ENCODE data around the gene LENG1. TPM values are rescaled to one million over a fixed set of nuclear protein-coding genes. Genes with fewer than 3 reads are reported as not detected.
A peak's percentile ranks its signal among the peaks of the same experiment; 100 is the strongest.

The LENG1 gene
- total RNA-seq, 1 experiment from 2014 or later, result 7.6 TPM

DNA sequence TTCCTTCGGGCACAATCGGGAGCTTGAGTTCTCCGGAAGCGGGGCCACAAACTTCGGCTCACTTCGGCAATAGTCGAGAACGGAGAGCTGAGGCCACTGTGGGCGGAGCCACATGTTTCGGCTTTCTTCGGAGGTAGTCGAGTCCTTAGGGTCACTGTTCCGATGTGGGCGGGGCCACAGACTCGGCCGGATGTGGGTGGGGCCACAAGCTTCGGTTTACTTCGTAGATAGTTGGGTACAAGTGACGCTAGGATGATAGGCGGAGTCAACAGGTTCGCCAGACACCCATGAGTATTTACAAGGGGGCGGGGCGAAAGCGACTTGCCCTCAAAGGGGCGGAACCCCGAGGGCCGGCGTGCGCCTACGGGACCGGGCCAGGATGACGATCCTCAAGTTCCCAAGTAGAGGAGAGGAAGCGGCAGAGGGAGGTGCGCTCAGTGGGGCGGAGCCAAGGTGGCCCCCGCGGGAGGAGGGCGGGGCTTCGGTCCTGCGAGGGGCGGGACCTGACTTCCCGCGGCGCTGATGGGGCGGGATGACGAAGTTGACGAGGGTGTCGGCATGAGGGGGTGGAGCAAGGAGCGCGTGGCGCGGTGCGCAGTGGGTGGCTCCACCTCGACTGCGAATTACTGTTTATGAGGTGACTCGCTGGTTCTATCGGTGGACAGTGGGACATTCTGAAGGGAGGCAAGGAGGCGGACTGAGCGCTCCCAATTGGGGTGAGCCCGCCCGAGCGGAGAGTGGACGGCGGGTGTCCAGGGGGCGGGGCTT, 30.4 kb upstream of the LENG1 start:
- Histone ChIP-seq H3K4me1 (ENCODE audit: control insufficient read depth in 1 of 2, insufficient read depth in 2 of 2, low read length in 2 of 2) (peaks cover 13 to 21% of the 10 kb centered on the region in 2 experiments), H3K4me2 (ENCODE audit: low read length) (peak overlapping the region; percentile 99), H3K27ac (ENCODE audit: low read depth, low read length) (peak overlapping the region; percentile 100), H3K9me3 (ENCODE audit: control insufficient read depth in 1 of 2, insufficient read depth in 1 of 2, low read depth in 1 of 2, low read length in 2 of 2) (no peaks in the 10 kb centered on the region), H3K4me3 (replicated peaks in 1 of 2; ENCODE audit: low read depth in 1 of 2, low read length in 2 of 2) (peak overlapping the region; percentile 87 to 91), H3K27me3 (ENCODE audit: insufficient read depth, low read length) (no peaks in the 10 kb centered on the region), H2AFZ (ENCODE audit: low read depth, low read length, poor library complexity, severe bottlenecking) (no peak overlapping the region), H3K9ac (ENCODE audit: low read length) (peak overlapping the region; percentile 92), H4K20me1 (ENCODE audit: insufficient read depth) (no peaks in the 10 kb centered on the region), H3K9me2 (ENCODE audit: insufficient read depth) (no peaks in the 10 kb centered on the region), H3K79me2 (ENCODE audit: insufficient read depth, low read length) (peaks cover 44% of the 10 kb centered on the region), H3K36me3 (ENCODE audit: control insufficient read depth in 1 of 2, insufficient read depth in 2 of 2, low read length in 2 of 2) (peaks cover 10 to 23% of the 10 kb centered on the region in 2 experiments)
- no TSS peak for BruUV-seq (replicated peaks)
- RAD21 ChIA-PET (ENCODE audit: low non-redundant PET in 1 of 2, low total read pairs in 2 of 2, uncharacterized antibody in 2 of 2, unreplicated experiment in 2 of 2), result no interaction called here
- TF ChIP-seq, protein P1, sequence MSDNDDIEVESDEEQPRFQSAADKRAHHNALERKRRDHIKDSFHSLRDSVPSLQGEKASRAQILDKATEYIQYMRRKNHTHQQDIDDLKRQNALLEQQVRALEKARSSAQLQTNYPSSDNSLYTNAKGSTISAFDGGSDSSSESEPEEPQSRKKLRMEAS (IDR thresholded peaks at IDR 0.05), result peak; percentile 93
- TF ChIP-seq POLR2AphosphoS5 (IDR thresholded peaks at IDR 0.05; ENCODE audit: low read depth, low read length) (peak; percentile 54), POLR2A (IDR thresholded peaks at IDR 0.05; ENCODE audit: borderline replicate concordance, extremely low read depth, insufficient read depth, insufficient read length) (peak; percentile 37), SP1 (IDR thresholded peaks at IDR 0.05; ENCODE audit: low read depth) (peak; percentile 72), EGR1 (IDR thresholded peaks at IDR 0.05; ENCODE audit: low read depth) (peak; percentile 75)
- TF ChIP-seq, protein P2, sequence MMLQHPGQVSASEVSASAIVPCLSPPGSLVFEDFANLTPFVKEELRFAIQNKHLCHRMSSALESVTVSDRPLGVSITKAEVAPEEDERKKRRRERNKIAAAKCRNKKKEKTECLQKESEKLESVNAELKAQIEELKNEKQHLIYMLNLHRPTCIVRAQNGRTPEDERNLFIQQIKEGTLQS (IDR thresholded peaks at IDR 0.05), result no peak
- ATAC-seq (peak; percentile 69), DNase-seq (ENCODE audit: low read depth, low spot score) (peak; percentile 100)
- CTCF ChIA-PET, result interaction anchor here (0.7 to 2.1 kb wide), 14 partner anchors 10 to 397 kb away, joined by 3 to 22 read pairs (median 3); partner anchors contain the start of genes CNOT3, LENG1 and TMC4
- intact Hi-C loops (cut with micrococcal nuclease), result loop anchor here (1.0 kb wide), 1 partner anchor 10 kb away; the partner anchor contains the start of gene RPS9
- POLR2A ChIA-PET, result interaction anchor here (0.6 to 7.0 kb wide), 15 partner anchors 11 to 330 kb away, joined by 3 to 126 read pairs (median 6); partner anchors contain the start of genes CNOT3, LENG1, MYADM and RPS9

DNA sequence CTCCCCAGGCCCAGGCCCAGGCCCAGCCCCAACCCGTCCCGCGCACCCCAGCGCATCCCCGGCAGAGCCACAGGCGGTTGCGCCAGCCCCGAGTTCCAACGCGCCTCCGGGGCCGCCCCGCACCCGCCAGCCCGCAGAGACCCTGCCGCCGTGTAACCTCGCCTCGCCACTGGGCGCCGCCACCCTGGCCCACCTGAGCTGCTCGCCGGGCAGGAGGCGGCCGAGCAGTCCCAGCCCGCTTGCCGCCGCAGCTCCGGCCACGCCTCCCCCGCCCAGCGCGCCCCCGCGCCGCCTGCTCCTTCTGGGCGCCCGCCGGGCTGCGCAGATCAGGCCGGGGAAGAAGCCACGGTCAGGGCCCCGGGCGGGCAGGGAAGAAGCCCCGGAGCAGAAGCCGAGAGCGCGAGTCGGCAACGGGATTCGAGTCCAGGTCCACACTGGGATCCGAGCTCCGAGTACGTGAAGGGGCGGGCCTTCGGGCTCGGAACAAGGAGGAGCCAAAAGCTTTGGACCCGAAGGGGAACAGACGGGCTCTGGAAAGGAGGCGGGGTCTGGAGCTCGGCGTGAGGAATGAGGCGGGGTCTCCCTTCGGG, 29.7 kb upstream of the LENG1 start, which contains the start of gene MBOAT7:
MBOAT7 (minus strand) TSS at position 436 of the 590 bp plus-strand sequence. CDS start 1,072 bp downstream, outside the sequence.
- Histone ChIP-seq H3K27ac (ENCODE audit: low read depth, low read length) (peak within 1 kb of the TSS; percentile 100), H3K9me3 (ENCODE audit: control insufficient read depth in 1 of 2, insufficient read depth in 1 of 2, low read depth in 1 of 2, low read length in 2 of 2) (no peaks in the 10 kb centered on the region), H3K4me1 (ENCODE audit: control insufficient read depth in 1 of 2, insufficient read depth in 2 of 2, low read length in 2 of 2) (peaks cover 13 to 21% of the 10 kb centered on the region in 2 experiments), H3K9me2 (ENCODE audit: insufficient read depth) (no peaks in the 10 kb centered on the region), H2AFZ (ENCODE audit: low read depth, low read length, poor library complexity, severe bottlenecking) (no peak within 1 kb of the TSS), H3K36me3 (ENCODE audit: control insufficient read depth in 1 of 2, insufficient read depth in 2 of 2, low read length in 2 of 2) (peaks cover 10 to 16% of the 10 kb centered on the region in 2 experiments), H4K20me1 (ENCODE audit: insufficient read depth) (no peaks in the 10 kb centered on the region), H3K27me3 (ENCODE audit: insufficient read depth, low read length) (no peaks in the 10 kb centered on the region), H3K4me2 (ENCODE audit: low read length) (peak within 1 kb of the TSS; percentile 99), H3K4me3 (replicated peaks in 1 of 2; ENCODE audit: low read depth in 1 of 2, low read length in 2 of 2) (peak within 1 kb of the TSS; percentile 87 to 91), H3K79me2 (ENCODE audit: insufficient read depth, low read length) (peaks cover 44% of the 10 kb centered on the region), H3K9ac (ENCODE audit: low read length) (peak within 1 kb of the TSS; percentile 92)
- no peak for DNase-seq (ENCODE audit: low read depth, low spot score)
- POLR2A ChIA-PET, result interaction anchor here (0.8 to 7.0 kb wide), 12 partner anchors 10 to 330 kb away, joined by 3 to 126 read pairs (median 5); partner anchors contain the start of genes CNOT3, LENG1, MYADM and RPS9
- peak; percentile 19 for ATAC-seq
- TF ChIP-seq ZFX (IDR thresholded peaks at IDR 0.05) (peak; percentile 75), POLR2A (IDR thresholded peaks at IDR 0.05; ENCODE audit: borderline replicate concordance, extremely low read depth, insufficient read depth, insufficient read length) (peak; percentile 44), POLR2AphosphoS5 (IDR thresholded peaks at IDR 0.05; ENCODE audit: low read depth, low read length) (peak; percentile 81), EGR1 (IDR thresholded peaks at IDR 0.05; ENCODE audit: low read depth) (peak; percentile 48; the same call in 1 of the 2 replicates), ELF1 (IDR thresholded peaks at IDR 0.05; ENCODE audit: borderline replicate concordance, low read depth) (no peak)
- TF ChIP-seq, protein P3, sequence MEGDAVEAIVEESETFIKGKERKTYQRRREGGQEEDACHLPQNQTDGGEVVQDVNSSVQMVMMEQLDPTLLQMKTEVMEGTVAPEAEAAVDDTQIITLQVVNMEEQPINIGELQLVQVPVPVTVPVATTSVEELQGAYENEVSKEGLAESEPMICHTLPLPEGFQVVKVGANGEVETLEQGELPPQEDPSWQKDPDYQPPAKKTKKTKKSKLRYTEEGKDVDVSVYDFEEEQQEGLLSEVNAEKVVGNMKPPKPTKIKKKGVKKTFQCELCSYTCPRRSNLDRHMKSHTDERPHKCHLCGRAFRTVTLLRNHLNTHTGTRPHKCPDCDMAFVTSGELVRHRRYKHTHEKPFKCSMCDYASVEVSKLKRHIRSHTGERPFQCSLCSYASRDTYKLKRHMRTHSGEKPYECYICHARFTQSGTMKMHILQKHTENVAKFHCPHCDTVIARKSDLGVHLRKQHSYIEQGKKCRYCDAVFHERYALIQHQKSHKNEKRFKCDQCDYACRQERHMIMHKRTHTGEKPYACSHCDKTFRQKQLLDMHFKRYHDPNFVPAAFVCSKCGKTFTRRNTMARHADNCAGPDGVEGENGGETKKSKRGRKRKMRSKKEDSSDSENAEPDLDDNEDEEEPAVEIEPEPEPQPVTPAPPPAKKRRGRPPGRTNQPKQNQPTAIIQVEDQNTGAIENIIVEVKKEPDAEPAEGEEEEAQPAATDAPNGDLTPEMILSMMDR (IDR thresholded peaks at IDR 0.05 in 2 of 3, conservative IDR thresholded peaks at IDR 0.05 in 1 of 3; ENCODE audit: borderline replicate concordance in 1 of 3, insufficient read depth in 1 of 3, low read depth in 2 of 3, low read length in 2 of 3), result peak in 1 of 3 experiments; percentile 13; a peak in 1 of 6 replicates
- TF ChIP-seq, protein P2 (IDR thresholded peaks at IDR 0.05), result no peak
- RAD21 ChIA-PET (ENCODE audit: low non-redundant PET in 1 of 2, low total read pairs in 2 of 2, uncharacterized antibody in 2 of 2, unreplicated experiment in 2 of 2), result no interaction called here
- intact Hi-C loops (cut with micrococcal nuclease), result no loop called here
- CTCF ChIA-PET, result interaction anchor here (0.8 to 2.1 kb wide), 11 partner anchors 10 to 397 kb away, joined by 3 to 22 read pairs (median 3); partner anchors contain the start of genes CNOT3, LENG1 and TMC4
- BruUV-seq (replicated peaks), result no TSS peak

Data from HCT116 (cell line).